H1 (cell line): ENCODE results near the gene POU3F1.

Experiments used
- CTCF ChIP-seq, 3 experiments: IDR thresholded peaks; 1 replicate in 2 of 3; 2 replicates in 1 of 3; pipeline versions ENCODE4 v1.5.1 to v1.6.1; 2011; ENCODE audit warnings: low read length in 3 of 3, mild to moderate bottlenecking in 3 of 3, inconsistent platforms in 2 of 3, low read depth in 1 of 3, moderate library complexity in 1 of 3; ENCODE audit not compliant: insufficient read depth in 1 of 3; ENCODE audit errors: control extremely low read depth in 1 of 3
- EZH2 ChIP-seq: fragments of 200-600 bp; sonication (generic); IDR thresholded peaks from 2 replicates; pipeline ENCODE4 v1.7.1; 2012; ENCODE audit warnings: low read depth, mild to moderate bottlenecking, moderate library complexity, low read length, inconsistent platforms; ENCODE audit not compliant: severe bottlenecking
- POLR2A ChIP-seq, 2 experiments: IDR thresholded peaks; 1 replicate in 1 of 2; 2 replicates in 1 of 2; pipeline ENCODE4 v1.6.1; 2011; ENCODE audit warnings: low read depth in 2 of 2, low read length in 2 of 2, mild to moderate bottlenecking in 2 of 2; ENCODE audit errors: control extremely low read depth in 1 of 2
- POLR2AphosphoS5 ChIP-seq: IDR thresholded peaks from 2 replicates; pipeline ENCODE4 v1.6.1; 2011; ENCODE audit warnings: low read depth, low read length
- SIN3A ChIP-seq, 2 experiments: IDR thresholded peaks in 1 of 2; conservative IDR thresholded peaks in 1 of 2; 2 replicates each; pipeline ENCODE4 v1.6.1; 2011 to 2012; ENCODE audit warnings: low read length in 2 of 2, improper control_type of control experiment in 1 of 2, low read depth in 1 of 2, mild to moderate bottlenecking in 1 of 2
- TAF1 ChIP-seq: IDR thresholded peaks from 2 replicates; pipeline ENCODE4 v1.6.1; 2011; ENCODE audit warnings: mild to moderate bottlenecking, low read depth, low read length

GRCh38 chr1:37998913-37999429, 47.6 kb downstream of the POU3F1 start:
- TF ChIP-seq CTCF (IDR thresholded peaks at IDR 0.05; ENCODE audit: control extremely low read depth in 1 of 3, insufficient read depth in 1 of 3, low read depth in 1 of 3, low read length in 3 of 3) = no peak
- TF ChIP-seq POLR2AphosphoS5 = no peak
- TF ChIP-seq POLR2A (IDR thresholded peaks at IDR 0.05; ENCODE audit: control extremely low read depth in 1 of 2, low read depth in 2 of 2, low read length in 2 of 2) = no peak
- TF ChIP-seq SIN3A (conservative IDR thresholded peaks at IDR 0.05 in 1 of 2, IDR thresholded peaks at IDR 0.05 in 1 of 2; ENCODE audit: low read depth in 1 of 2, low read length in 2 of 2) = no peak
- no peak for TF ChIP-seq TAF1
- TF ChIP-seq EZH2 = no peak
